Measurements from ENCODE around the gene UBR4. TPM values are rescaled to one million over a fixed set of nuclear protein-coding genes. Genes with fewer than 3 reads are reported as not detected.
A peak's percentile ranks its signal among the peaks of the same experiment; 100 is the strongest.

Gene UBR4
- total RNA-seq, 2 donors from 2014 or later: 148 to 151 TPM

GRCh38 chr1:19033926-19034680, 176.0 kb downstream of the UBR4 start:
- 80 to 90% methylated on average over 4 to 22 of the region's 22 CpGs for WGBS, 2 experiments (ENCODE audit: insufficient coverage in 1 of 2, insufficient read length in 1 of 2)
- no peaks in the 10 kb centered on the region for H3K27me3 ChIP-seq (ENCODE audit: control insufficient read depth, insufficient read depth, low read length, poor library complexity, severe bottlenecking)

GRCh38 chr1:19033515-19033839, 176.6 kb downstream of the UBR4 start:
- Histone ChIP-seq H3K9me3 (ENCODE audit: control insufficient read depth, low read length) (no peaks in the 10 kb centered on the region), H3K36me3 (ENCODE audit: control insufficient read depth, insufficient read depth, low read length) (no peaks in the 10 kb centered on the region), H3K27ac (ENCODE audit: low read depth, low read length) (no peak overlapping the region), H3K9ac (ENCODE audit: extremely low read depth, low read length, poor library complexity, severe bottlenecking) (no peak overlapping the region), H3K4me3 (ENCODE audit: low read length) (no peak overlapping the region), H3K27me3 (ENCODE audit: control insufficient read depth, insufficient read depth, low read length, poor library complexity, severe bottlenecking) (no peaks in the 10 kb centered on the region), H3K4me1 (ENCODE audit: control insufficient read depth, insufficient read depth, low read length) (no peaks in the 10 kb centered on the region)
- Mint-ChIP-seq H3K4me3 (no peak overlapping the region), H3K4me1 (no peaks in the 10 kb centered on the region), H3K27me3 (ENCODE audit: insufficient read depth) (no peaks in the 10 kb centered on the region), H3K27ac (no peak overlapping the region), H3K9me3 (no peaks in the 10 kb centered on the region), H3K36me3 (ENCODE audit: low read depth) (no peaks in the 10 kb centered on the region)
- WGBS, 2 experiments (ENCODE audit: insufficient coverage in 1 of 2, insufficient read length in 1 of 2): 87 to 90% methylated on average over 5 to 8 of the region's 8 CpGs
- peak; percentile 41 for DNase-seq
- TF ChIP-seq CTCF (conservative IDR thresholded peaks at IDR 0.05): no peak

More at GRCh38 chr1:19033926-19034680, 176.0 kb downstream of the UBR4 start:
- TF ChIP-seq CTCF (conservative IDR thresholded peaks at IDR 0.05): no peak
- H3K4me3 Mint-ChIP-seq: no peak overlapping the region
- Histone ChIP-seq H3K4me1 (ENCODE audit: control insufficient read depth, insufficient read depth, low read length) (no peaks in the 10 kb centered on the region), H3K9me3 (ENCODE audit: control insufficient read depth, low read length) (no peaks in the 10 kb centered on the region), H3K27ac (ENCODE audit: low read depth, low read length) (no peak overlapping the region), H3K36me3 (ENCODE audit: control insufficient read depth, insufficient read depth, low read length) (no peaks in the 10 kb centered on the region), H3K4me3 (ENCODE audit: low read length) (no peak overlapping the region), H3K9ac (ENCODE audit: extremely low read depth, low read length, poor library complexity, severe bottlenecking) (no peak overlapping the region)
- peak; percentile 60 for DNase-seq
- no peak overlapping the region for H3K27ac Mint-ChIP-seq
- H3K27me3 Mint-ChIP-seq (ENCODE audit: insufficient read depth): no peaks in the 10 kb centered on the region
- no peaks in the 10 kb centered on the region for H3K4me1 Mint-ChIP-seq
- H3K36me3 Mint-ChIP-seq (ENCODE audit: low read depth): no peaks in the 10 kb centered on the region
- H3K9me3 Mint-ChIP-seq: no peaks in the 10 kb centered on the region

- H3K9me3 ChIP-seq (ENCODE audit: control insufficient read depth, low read length): no peaks in the 10 kb centered on the region
- WGBS, 2 experiments (ENCODE audit: insufficient coverage in 1 of 2, insufficient read length in 1 of 2): 92 to 96% methylated on average over 18 to 20 of the region's 20 CpGs
- H3K27me3 ChIP-seq (ENCODE audit: control insufficient read depth, insufficient read depth, low read length, poor library complexity, severe bottlenecking): no peaks in the 10 kb centered on the region
- TF ChIP-seq CTCF (conservative IDR thresholded peaks at IDR 0.05): peak; percentile 30
- H3K27me3 Mint-ChIP-seq (ENCODE audit: insufficient read depth): no peaks in the 10 kb centered on the region
- H3K4me1 ChIP-seq (ENCODE audit: control insufficient read depth, insufficient read depth, low read length): no peaks in the 10 kb centered on the region
- no peaks in the 10 kb centered on the region for H3K4me1 Mint-ChIP-seq
- H3K4me3 ChIP-seq (ENCODE audit: low read length): no peak overlapping the region
- no peaks in the 10 kb centered on the region for H3K36me3 ChIP-seq (ENCODE audit: control insufficient read depth, insufficient read depth, low read length)
- H3K4me3 Mint-ChIP-seq: no peak overlapping the region
- no peaks in the 10 kb centered on the region for H3K9me3 Mint-ChIP-seq
- no peak overlapping the region for H3K27ac ChIP-seq (ENCODE audit: low read depth, low read length)
- DNase-seq: peak; percentile 54
- H3K27ac Mint-ChIP-seq: no peak overlapping the region
- H3K36me3 Mint-ChIP-seq (ENCODE audit: low read depth): no peaks in the 10 kb centered on the region
- no peak overlapping the region for H3K9ac ChIP-seq (ENCODE audit: extremely low read depth, low read length, poor library complexity, severe bottlenecking)
These were observed 177.2 kb downstream of the UBR4 start for GRCh38 chr1:19032701-19033514.
